Nephron (organoid): ENCODE data around the gene SUPT4H1.

Experiments used
- H3K27ac Mint-ChIP-seq, 3 experiments: 2 replicates each; pipeline ENCODE4 v1.8.0; 2020; ENCODE audit warnings: mixed read lengths in 3 of 3, mild to moderate bottlenecking in 2 of 3, moderate library complexity in 1 of 3
- H3K27me3 Mint-ChIP-seq: 2 replicates; pipeline ENCODE4 v1.8.0; 2021; ENCODE audit warnings: low read depth, mild to moderate bottlenecking, moderate library complexity, mixed read lengths
- H3K36me3 Mint-ChIP-seq: 2 replicates; pipeline ENCODE4 v1.8.0; 2020; ENCODE audit warnings: low read depth, mixed read lengths
- H3K4me1 Mint-ChIP-seq: 2 replicates; pipeline ENCODE4 v1.8.0; 2020; ENCODE audit warnings: mixed read lengths
- H3K4me3 Mint-ChIP-seq, 3 experiments: 2 replicates each; pipeline ENCODE4 v1.8.0; 2020; ENCODE audit warnings: mild to moderate bottlenecking in 3 of 3, mixed read lengths in 3 of 3, moderate library complexity in 2 of 3
- H3K9me3 Mint-ChIP-seq: 2 replicates; pipeline ENCODE4 v1.8.0; 2020; ENCODE audit warnings: mixed read lengths
- CTCF ChIP-seq, 3 experiments: fragments of 200-600 bp; sonication (generic); IDR thresholded peaks; one replicate each; pipeline ENCODE4 v1.5.0; 2021; ENCODE audit warnings: antibody characterized with exemption in 3 of 3; ENCODE audit not compliant: unreplicated experiment in 3 of 3

Gene SUPT4H1

GRCh38 chr17:58324409-58325288 is 27.4 kb downstream of the SUPT4H1 start:
- H3K27me3 Mint-ChIP-seq = peaks cover 12% of the 10 kb centered on the region
- peak overlapping the region; percentile 69 to 89 (median 83) for H3K27ac Mint-ChIP-seq
- H3K9me3 Mint-ChIP-seq = no peaks in the 10 kb centered on the region

GRCh38 chr17:58324056-58324408 is 28.0 kb downstream of the SUPT4H1 start:
- H3K4me3 Mint-ChIP-seq = peak overlapping the region; percentile 80 to 82 (median 81)

More at GRCh38 chr17:58324409-58325288, 27.4 kb downstream of the SUPT4H1 start:
- TF ChIP-seq CTCF (IDR thresholded peaks at IDR 0.05; ENCODE audit: unreplicated experiment in 3 of 3) = no peak
- Mint-ChIP-seq H3K36me3 (peaks cover 5% of the 10 kb centered on the region), H3K4me3 (peak overlapping the region; percentile 82 to 85 (median 85)), H3K4me1 (peaks cover 21% of the 10 kb centered on the region)

GRCh38 chr17:58323366-58324055 is 28.5 kb downstream of the SUPT4H1 start:
- H3K36me3 Mint-ChIP-seq = peaks cover 5% of the 10 kb centered on the region
- H3K9me3 Mint-ChIP-seq = no peaks in the 10 kb centered on the region
- TF ChIP-seq CTCF (IDR thresholded peaks at IDR 0.05; ENCODE audit: unreplicated experiment in 3 of 3) = no peak
- H3K27me3 Mint-ChIP-seq = peaks cover 12% of the 10 kb centered on the region
- H3K4me3 Mint-ChIP-seq = peak overlapping the region; percentile 80 to 82 (median 81)
- peaks cover 11% of the 10 kb centered on the region for H3K4me1 Mint-ChIP-seq
- peak overlapping the region; percentile 55 to 75 (median 57) for H3K27ac Mint-ChIP-seq

More at GRCh38 chr17:58324056-58324408, 28.0 kb downstream of the SUPT4H1 start:
- no peak for TF ChIP-seq CTCF (IDR thresholded peaks at IDR 0.05; ENCODE audit: unreplicated experiment in 3 of 3)
- Mint-ChIP-seq H3K27ac (peak overlapping the region; percentile 55 to 75 (median 57)), H3K27me3 (peaks cover 12% of the 10 kb centered on the region), H3K9me3 (no peaks in the 10 kb centered on the region), H3K36me3 (peaks cover 5% of the 10 kb centered on the region), H3K4me1 (peaks cover 15% of the 10 kb centered on the region)

- Mint-ChIP-seq H3K9me3 (no peaks in the 10 kb centered on the region), H3K4me1 (peaks cover 4% of the 10 kb centered on the region), H3K4me3 (no peak overlapping the region), H3K27me3 (peaks cover 12% of the 10 kb centered on the region), H3K36me3 (peaks cover 5% of the 10 kb centered on the region), H3K27ac (no peak overlapping the region)
- TF ChIP-seq CTCF (IDR thresholded peaks at IDR 0.05; ENCODE audit: unreplicated experiment in 3 of 3) = no peak
These were observed 29.3 kb downstream of the SUPT4H1 start for GRCh38 chr17:58322581-58323185.

- Mint-ChIP-seq H3K9me3 (no peaks in the 10 kb centered on the region), H3K36me3 (peaks cover 5% of the 10 kb centered on the region), H3K27me3 (peaks cover 12% of the 10 kb centered on the region), H3K4me1 (peaks cover 4% of the 10 kb centered on the region), H3K27ac (no peak overlapping the region), H3K4me3 (no peak overlapping the region)
- TF ChIP-seq CTCF (IDR thresholded peaks at IDR 0.05; ENCODE audit: unreplicated experiment in 3 of 3) = no peak
These were observed 30.2 kb downstream of the SUPT4H1 start for GRCh38 chr17:58321571-58322525.
